Endothelial cell of umbilical vein (primary cell): Measurements from ENCODE around the gene WFIKKN1. TPM values are rescaled to one million over a fixed set of nuclear protein-coding genes. Genes with fewer than 3 reads are reported as not detected.

Experiments
- BruUV-seq: library from RNA; stranded (reverse); fragments of 400-500 nt; replicated peaks from 2 replicates; lab custom pipeline; 2021; lab: Mats Ljungman, UMichigan
- CTCF ChIA-PET: fragments of 300-600, 350-600 bp; sonication (Branson Sonifier 250); formaldehyde crosslinking; loops from one replicate; lab custom pipeline; 2021; ENCODE audit warnings: antibody characterized with exemption, inconsistent platforms; lab: Charles Lee
- POLR2A ChIA-PET: fragments of 300-600, 350-600 bp; sonication (Branson Sonifier 250); formaldehyde crosslinking; loops from one replicate; lab custom pipeline; 2021; ENCODE audit warnings: antibody characterized with exemption, inconsistent platforms; lab: Charles Lee
- DNase-seq: peaks from one replicate; pipeline ENCODE4 v3.0.0-alpha.2; 2011; ENCODE audit warnings: low read depth, low spot score
- FAIRE-seq: peaks from 2 replicates; lab custom pipeline; 2011; peaks lifted over from hg19 to GRCh38; lab: Jason Lieb, UNC
- H2AFZ ChIP-seq: 2 replicates; pipeline ENCODE4 v1.6.0; 2012; ENCODE audit warnings: low read depth, low read length, control low read depth, inconsistent platforms
- H3K27ac ChIP-seq: 2 replicates; pipeline ENCODE4 v1.5.1; 2011; ENCODE audit warnings: low read depth, mild to moderate bottlenecking, control low read depth, low read length, moderate library complexity; ENCODE audit not compliant: insufficient read depth
- H3K27me3 ChIP-seq, 2 experiments: 2 replicates each; pipeline versions ENCODE4 v1.6.0 to v1.6.1; 2011; ENCODE audit warnings: low read length in 2 of 2, mixed read lengths in 1 of 2; ENCODE audit not compliant: control insufficient read depth in 2 of 2, insufficient read depth in 2 of 2
- H3K36me3 ChIP-seq, 2 experiments: 2 replicates in 1 of 2; 3 replicates in 1 of 2; pipeline ENCODE4 v1.5.1; 2011; ENCODE audit warnings: low read length in 2 of 2, mild to moderate bottlenecking in 1 of 2, moderate library complexity in 1 of 2; ENCODE audit not compliant: control insufficient read depth in 2 of 2, insufficient read depth in 2 of 2; ENCODE audit errors: extremely low read depth in 1 of 2
- H3K4me1 ChIP-seq: 3 replicates; pipeline ENCODE4 v1.5.1; 2011; ENCODE audit warnings: mild to moderate bottlenecking, low read length; ENCODE audit not compliant: control insufficient read depth, insufficient read depth; ENCODE audit errors: extremely low read depth
- H3K4me2 ChIP-seq: 2 replicates; pipeline ENCODE4 v1.6.1; 2011; ENCODE audit warnings: low read length, control low read depth, mixed read lengths; ENCODE audit not compliant: insufficient read depth
- H3K4me3 ChIP-seq, 3 experiments: fragments of 200-600 bp in 1 of 3; sonication (generic), shearing (Covaris generic) in 1 of 3; replicated peaks in 1 of 3; 2 replicates each; pipeline ENCODE4 v1.5.1; 2011 to 2016; ENCODE audit warnings: control low read depth in 3 of 3, low read length in 3 of 3, mild to moderate bottlenecking in 2 of 3, inconsistent platforms in 1 of 3, low read depth in 1 of 3, moderate library complexity in 1 of 3; ENCODE audit not compliant: insufficient read depth in 1 of 3
- H3K79me2 ChIP-seq: 2 replicates; pipeline ENCODE4 v1.6.0; 2012; ENCODE audit warnings: low read length, inconsistent platforms; ENCODE audit not compliant: control insufficient read depth, insufficient read depth
- H3K9ac ChIP-seq: replicated peaks from 2 replicates; pipeline ENCODE3; 2011; ENCODE audit warnings: low read length, control low read depth; ENCODE audit not compliant: insufficient read depth; ENCODE audit errors: extremely low read depth
- H3K9me1 ChIP-seq: replicated peaks from 3 replicates; pipeline ENCODE4 v1.6.0; 2011; ENCODE audit warnings: mild to moderate bottlenecking, low read length; ENCODE audit not compliant: control insufficient read depth, insufficient read depth; ENCODE audit errors: extremely low read depth
- H3K9me3 ChIP-seq: replicated peaks from 2 replicates; pipeline ENCODE4 v1.5.1; 2012; ENCODE audit warnings: low read length, inconsistent platforms; ENCODE audit not compliant: control insufficient read depth, insufficient read depth
- H4K20me1 ChIP-seq: replicated peaks from 2 replicates; pipeline ENCODE3; 2011; ENCODE audit warnings: mild to moderate bottlenecking, low read length; ENCODE audit not compliant: control insufficient read depth, insufficient read depth; ENCODE audit errors: extremely low read depth
- CTCF ChIP-seq, 2 donors: IDR thresholded peaks; 1 replicate in 1 of 2; 2 replicates in 1 of 2; pipeline ENCODE4 v1.5.1; 2011; ENCODE audit warnings: low read length in 2 of 2, mild to moderate bottlenecking in 2 of 2, moderate library complexity in 2 of 2, control low read depth in 1 of 2, inconsistent platforms in 1 of 2, low read depth in 1 of 2; ENCODE audit not compliant: insufficient read depth in 1 of 2; ENCODE audit errors: extremely low read depth in 1 of 2
- EZH2 ChIP-seq: IDR thresholded peaks from 2 replicates; pipeline ENCODE4 v1.6.1; 2012; ENCODE audit warnings: borderline replicate concordance, low read depth, mild to moderate bottlenecking, moderate library complexity, low read length, inconsistent platforms; ENCODE audit not compliant: severe bottlenecking
- MAX ChIP-seq: IDR thresholded peaks from 2 replicates; pipeline ENCODE4 v1.6.1; 2011; ENCODE audit not compliant: insufficient read depth, insufficient read length
- MYC ChIP-seq: IDR thresholded peaks from one replicate; pipeline ENCODE4 v1.6.1; 2011; ENCODE audit warnings: mild to moderate bottlenecking, low read depth, low read length
- POLR2A ChIP-seq: IDR thresholded peaks from 2 replicates; pipeline ENCODE4 v1.6.1; 2012; ENCODE audit warnings: low read depth, mild to moderate bottlenecking, control low read depth, low read length
- dilution Hi-C: fragments of 300-500 bp; cut with MboI; formaldehyde crosslinking; loops from one replicate; pipeline ENCODE4 v1.15.0; 2019; ENCODE audit warnings: low sequenced_read_pairs; ENCODE audit not compliant: extremely low pct_ligation_motif_present
- intact Hi-C: fragments of 100-400 bp; cut with micrococcal nuclease; formaldehyde crosslinking; loops from one replicate; pipeline ENCODE4 v1.10.0; 2022
- polyA plus RNA-seq, 4 experiments: library from polyadenylated mRNA; depleted of rRNA in 3 of 4; stranded (reverse) in 3 of 4; unstranded in 1 of 4; fragments of >200 nt; gene quantifications; 2 replicates each; pipeline versions ENCODE4 v1.2.1 to v1.2.3, GENCODE V29; 2011 to 2012; ENCODE audit warnings: missing spikeins in 1 of 4
- total RNA-seq: library from RNA; stranded (reverse); gene quantifications from 2 replicates; pipeline ENCODE4 v1.2.3, GENCODE V29; 2021

WFIKKN1 gene
- total and polyA plus RNA-seq, 2 donors (not counting 3 experiments of a cell fraction or from before 2014, with no cell fraction given): 0.06 to 0.40 TPM

- BruUV-seq: no TSS peak
- Histone ChIP-seq H3K4me1 (no peaks in the 10 kb centered on the region), H3K27ac (no peak overlapping the region), H3K9me3 (no peaks in the 10 kb centered on the region), H3K9ac (no peak overlapping the region), H2AFZ (no peak overlapping the region), H4K20me1 (no peaks in the 10 kb centered on the region), H3K27me3 (no peaks in the 10 kb centered on the region), H3K4me2 (no peak overlapping the region), H3K9me1 (no peaks in the 10 kb centered on the region), H3K36me3 (peaks cover 0 to 3% of the 10 kb centered on the region in 2 experiments), H3K79me2 (no peaks in the 10 kb centered on the region), H3K4me3 (no peak overlapping the region)
- FAIRE-seq (no peak), DNase-seq (no peak)
- CTCF ChIA-PET: interaction anchor here (0.6 to 1.9 kb wide), 6 partner anchors 8 to 80 kb away, joined by 3 to 10 read pairs (median 4); partner anchors contain the start of gene RHBDL1
- TF ChIP-seq MYC (no peak), EZH2 (no peak), POLR2A (no peak), CTCF (IDR thresholded peaks at IDR 0.05; ENCODE audit: extremely low read depth in 1 of 2, insufficient read depth in 1 of 2, low read depth in 1 of 2, low read length in 2 of 2) (peak; percentile 17 to 24), MAX (no peak)
- POLR2A ChIA-PET: no interaction called here
- intact Hi-C loops (no loop called here), dilution Hi-C loops (no loop called here)
Measured at GRCh38 chr16:658679-659571, 28.1 kb downstream of the WFIKKN1 start.
